ENCODE results near the gene WHRN. TPM values are rescaled to one million over a fixed set of nuclear protein-coding genes. Genes with fewer than 3 reads are reported as not detected.

The WHRN gene
- total RNA-seq, 1 donor from 2014 or later: 2.9 TPM

- DNase-seq (ENCODE audit: low spot score): no peak
- Mint-ChIP-seq H3K4me1 (ENCODE audit: low read depth) (no peaks in the 10 kb centered on the region), H3K27ac (no peak overlapping the region), H3K9me3 (no peaks in the 10 kb centered on the region), H3K4me3 (ENCODE audit: low read depth) (no peak overlapping the region), H3K27me3 (ENCODE audit: low read depth) (no peaks in the 10 kb centered on the region), H3K36me3 (ENCODE audit: low read depth) (no peaks in the 10 kb centered on the region)
- intact Hi-C loops (cut with micrococcal nuclease): no loop called here
Measured at GRCh38 chr9:114470121-114470520, 35.2 kb downstream of the WHRN start.

GRCh38 chr9:114469091-114469853 lies 36.0 kb downstream of the WHRN start:
- H3K27ac Mint-ChIP-seq: no peak overlapping the region
- H3K27me3 Mint-ChIP-seq (ENCODE audit: low read depth): no peaks in the 10 kb centered on the region
- no peak for DNase-seq (ENCODE audit: low spot score)
- no peaks in the 10 kb centered on the region for H3K9me3 Mint-ChIP-seq
- intact Hi-C loops (cut with micrococcal nuclease): no loop called here
- H3K4me3 Mint-ChIP-seq (ENCODE audit: low read depth): no peak overlapping the region
- no peaks in the 10 kb centered on the region for H3K4me1 Mint-ChIP-seq (ENCODE audit: low read depth)
- H3K36me3 Mint-ChIP-seq (ENCODE audit: low read depth): no peaks in the 10 kb centered on the region

DNA sequence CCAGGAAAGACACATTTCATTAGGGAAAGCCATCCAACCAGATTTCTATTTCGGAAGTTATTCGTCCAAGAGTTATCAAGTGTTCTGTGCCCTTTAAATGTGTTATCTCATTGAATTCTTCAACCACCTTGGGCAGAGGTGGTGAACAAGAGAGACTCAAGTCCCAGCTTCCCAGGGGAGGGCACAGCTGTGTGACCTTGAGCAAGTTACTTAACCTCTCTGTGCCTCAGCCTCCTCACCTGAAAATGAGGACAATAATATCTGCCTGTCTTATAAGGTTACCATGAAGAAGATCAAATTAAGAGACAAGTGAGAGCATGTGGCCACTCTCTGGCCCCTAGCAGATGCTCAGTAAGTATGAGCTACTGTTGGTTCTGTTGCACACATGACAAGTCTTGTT lies 37.4 kb downstream of the WHRN start:
- Mint-ChIP-seq H3K9me3 (no peaks in the 10 kb centered on the region), H3K36me3 (ENCODE audit: low read depth) (no peaks in the 10 kb centered on the region), H3K27me3 (ENCODE audit: low read depth) (no peaks in the 10 kb centered on the region), H3K4me3 (ENCODE audit: low read depth) (no peak overlapping the region), H3K4me1 (ENCODE audit: low read depth) (no peaks in the 10 kb centered on the region), H3K27ac (no peak overlapping the region)
- intact Hi-C loops (cut with micrococcal nuclease): no loop called here
- DNase-seq (ENCODE audit: low spot score): no peak

- intact Hi-C loops (cut with micrococcal nuclease): no loop called here
- no peaks in the 10 kb centered on the region for H3K9me3 Mint-ChIP-seq
- H3K27ac Mint-ChIP-seq: no peak overlapping the region
- DNase-seq (ENCODE audit: low spot score): no peak
- no peaks in the 10 kb centered on the region for H3K36me3 Mint-ChIP-seq (ENCODE audit: low read depth)
- no peaks in the 10 kb centered on the region for H3K27me3 Mint-ChIP-seq (ENCODE audit: low read depth)
- no peaks in the 10 kb centered on the region for H3K4me1 Mint-ChIP-seq (ENCODE audit: low read depth)
- no peak overlapping the region for H3K4me3 Mint-ChIP-seq (ENCODE audit: low read depth)
Measured at GRCh38 chr9:114467226-114467750, 38.0 kb downstream of the WHRN start.

- Mint-ChIP-seq H3K27me3 (ENCODE audit: low read depth) (no peaks in the 10 kb centered on the region), H3K27ac (no peak overlapping the region), H3K9me3 (no peaks in the 10 kb centered on the region), H3K36me3 (ENCODE audit: low read depth) (no peaks in the 10 kb centered on the region), H3K4me3 (ENCODE audit: low read depth) (no peak overlapping the region), H3K4me1 (ENCODE audit: low read depth) (no peaks in the 10 kb centered on the region)
- DNase-seq (ENCODE audit: low spot score): no peak
- intact Hi-C loops (cut with micrococcal nuclease): no loop called here
Measured at GRCh38 chr9:114465906-114466900, 39.1 kb downstream of the WHRN start.

DNA sequence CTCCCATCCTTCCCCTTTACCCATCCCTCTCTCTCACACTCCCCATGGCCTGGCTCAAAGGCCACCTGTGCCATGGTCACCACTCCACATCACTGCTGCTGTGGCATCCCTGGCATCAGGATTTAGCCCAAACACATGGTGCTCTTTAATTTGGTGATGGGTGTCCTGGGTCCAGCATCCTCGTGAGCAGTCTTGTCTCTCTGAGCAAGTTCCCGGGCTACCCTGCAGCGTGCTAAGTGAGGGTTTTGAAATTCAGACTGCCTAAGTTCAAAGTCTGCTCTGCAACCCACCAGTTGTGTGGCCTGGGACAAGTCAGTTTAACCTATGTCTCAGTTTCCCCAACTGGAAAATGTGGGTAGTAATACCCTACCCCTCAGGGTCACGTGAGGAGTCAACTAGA lies 39.9 kb downstream of the WHRN start:
- Mint-ChIP-seq H3K4me1 (ENCODE audit: low read depth) (no peaks in the 10 kb centered on the region), H3K27me3 (ENCODE audit: low read depth) (no peaks in the 10 kb centered on the region), H3K27ac (no peak overlapping the region), H3K4me3 (ENCODE audit: low read depth) (no peak overlapping the region), H3K36me3 (ENCODE audit: low read depth) (no peaks in the 10 kb centered on the region), H3K9me3 (no peaks in the 10 kb centered on the region)
- no peak for DNase-seq (ENCODE audit: low spot score)
- intact Hi-C loops (cut with micrococcal nuclease): no loop called here

- no peaks in the 10 kb centered on the region for H3K36me3 Mint-ChIP-seq (ENCODE audit: low read depth)
- H3K27me3 Mint-ChIP-seq (ENCODE audit: low read depth): peaks cover 3% of the 10 kb centered on the region
- H3K27ac Mint-ChIP-seq: no peak overlapping the region
- intact Hi-C loops (cut with micrococcal nuclease): no loop called here
- H3K9me3 Mint-ChIP-seq: no peaks in the 10 kb centered on the region
- no peak overlapping the region for H3K4me3 Mint-ChIP-seq (ENCODE audit: low read depth)
- no peak for DNase-seq (ENCODE audit: low spot score)
- no peaks in the 10 kb centered on the region for H3K4me1 Mint-ChIP-seq (ENCODE audit: low read depth)
Measured at GRCh38 chr9:114464281-114465051, 40.8 kb downstream of the WHRN start.

DNA sequence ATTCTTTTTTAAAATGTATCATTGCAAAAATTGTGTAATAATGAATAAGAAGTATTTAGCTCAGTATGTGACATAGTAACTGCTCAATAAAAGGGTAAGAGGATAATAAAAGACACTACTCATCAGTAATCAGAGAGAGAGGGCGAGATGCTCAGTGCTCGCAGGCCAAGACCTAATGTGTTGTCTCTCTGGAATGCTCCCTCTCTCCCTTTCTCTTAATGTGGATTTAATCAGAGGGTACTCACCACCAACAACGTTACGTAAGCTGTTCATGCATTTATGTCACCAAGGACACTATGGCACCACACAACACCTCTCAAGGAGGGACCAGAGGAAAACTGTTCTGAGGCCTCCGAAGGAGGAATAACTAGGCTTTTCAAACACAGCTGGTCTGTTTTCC lies 42.5 kb downstream of the WHRN start:
- Mint-ChIP-seq H3K9me3 (no peaks in the 10 kb centered on the region), H3K36me3 (ENCODE audit: low read depth) (no peaks in the 10 kb centered on the region), H3K4me3 (ENCODE audit: low read depth) (no peak overlapping the region), H3K27ac (no peak overlapping the region), H3K27me3 (ENCODE audit: low read depth) (peaks cover 3% of the 10 kb centered on the region), H3K4me1 (ENCODE audit: low read depth) (no peaks in the 10 kb centered on the region)
- no peak for DNase-seq (ENCODE audit: low spot score)
- intact Hi-C loops (cut with micrococcal nuclease): no loop called here

- DNase-seq (ENCODE audit: low spot score): no peak
- no peaks in the 10 kb centered on the region for H3K36me3 Mint-ChIP-seq (ENCODE audit: low read depth)
- H3K4me1 Mint-ChIP-seq (ENCODE audit: low read depth): no peaks in the 10 kb centered on the region
- no peak overlapping the region for H3K27ac Mint-ChIP-seq
- peaks cover 3% of the 10 kb centered on the region for H3K27me3 Mint-ChIP-seq (ENCODE audit: low read depth)
- intact Hi-C loops (cut with micrococcal nuclease): no loop called here
- H3K9me3 Mint-ChIP-seq: no peaks in the 10 kb centered on the region
- H3K4me3 Mint-ChIP-seq (ENCODE audit: low read depth): no peak overlapping the region
Measured at GRCh38 chr9:114461468-114461867, 43.8 kb downstream of the WHRN start.

DNA sequence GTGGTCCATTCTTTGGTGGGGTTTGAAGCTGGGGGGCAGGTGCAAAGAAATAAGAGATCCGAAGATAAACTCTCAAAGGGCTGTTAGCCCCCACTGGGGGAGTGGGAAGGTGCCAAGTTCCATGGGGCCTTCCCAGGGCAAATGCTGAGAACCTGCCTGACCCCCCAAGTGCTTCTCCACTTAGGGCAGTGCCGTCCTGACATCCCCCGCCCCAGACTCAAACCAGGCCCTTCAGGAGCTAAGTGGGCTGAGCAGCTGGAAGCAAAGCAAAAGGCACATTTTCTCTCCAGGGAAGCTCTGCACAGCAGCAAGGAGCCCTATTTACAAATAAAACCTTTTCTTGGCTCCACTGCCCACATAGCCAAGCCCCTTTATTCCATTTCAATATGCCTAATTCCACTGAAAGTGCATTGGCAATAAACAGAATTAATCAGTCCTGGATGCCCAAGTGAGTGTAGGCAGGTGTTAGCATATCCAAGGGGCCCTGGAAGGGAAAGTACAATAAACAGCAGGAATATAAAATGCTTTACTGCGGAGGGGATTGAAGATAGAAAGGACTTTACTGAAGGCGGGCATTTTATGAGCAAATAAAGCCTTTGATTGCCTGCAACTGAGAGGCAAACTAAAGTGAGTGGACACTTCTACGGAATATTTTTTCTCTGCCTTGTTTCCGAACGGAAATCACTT lies 44.6 kb downstream of the WHRN start:
- DNase-seq (ENCODE audit: low spot score): no peak
- no peaks in the 10 kb centered on the region for H3K36me3 Mint-ChIP-seq (ENCODE audit: low read depth)
- no peaks in the 10 kb centered on the region for H3K9me3 Mint-ChIP-seq
- H3K27ac Mint-ChIP-seq: no peak overlapping the region
- intact Hi-C loops (cut with micrococcal nuclease): no loop called here
- H3K4me3 Mint-ChIP-seq (ENCODE audit: low read depth): no peak overlapping the region
- peaks cover 9% of the 10 kb centered on the region for H3K27me3 Mint-ChIP-seq (ENCODE audit: low read depth)
- no peaks in the 10 kb centered on the region for H3K4me1 Mint-ChIP-seq (ENCODE audit: low read depth)

DNA sequence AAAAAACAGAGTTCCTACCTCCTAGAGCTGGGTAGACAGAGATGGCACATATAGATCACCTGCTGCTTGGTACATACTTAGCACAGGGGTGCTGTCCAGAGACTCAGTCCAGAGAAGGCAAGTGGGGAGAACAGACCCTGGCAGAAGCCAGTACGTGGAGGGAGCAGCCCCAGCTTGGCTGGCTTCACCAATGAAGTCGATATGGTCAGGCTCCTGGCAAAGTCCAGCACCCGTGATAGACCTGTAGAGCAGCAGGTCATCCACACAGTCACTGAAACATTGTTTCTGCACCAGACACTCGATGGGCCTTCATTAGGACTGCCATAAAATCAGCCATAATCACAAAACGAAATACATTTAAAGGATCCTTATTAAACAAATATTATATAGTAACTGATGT lies 45.8 kb downstream of the WHRN start:
- H3K4me3 Mint-ChIP-seq (ENCODE audit: low read depth): no peak overlapping the region
- intact Hi-C loops (cut with micrococcal nuclease): no loop called here
- no peaks in the 10 kb centered on the region for H3K9me3 Mint-ChIP-seq
- no peaks in the 10 kb centered on the region for H3K36me3 Mint-ChIP-seq (ENCODE audit: low read depth)
- H3K27me3 Mint-ChIP-seq (ENCODE audit: low read depth): peaks cover 12% of the 10 kb centered on the region
- no peak overlapping the region for H3K27ac Mint-ChIP-seq
- no peak for DNase-seq (ENCODE audit: low spot score)
- H3K4me1 Mint-ChIP-seq (ENCODE audit: low read depth): no peaks in the 10 kb centered on the region

GRCh38 chr9:114456929-114457328 lies 48.3 kb downstream of the WHRN start:
- Mint-ChIP-seq H3K27ac (no peak overlapping the region), H3K4me1 (ENCODE audit: low read depth) (peaks cover 8% of the 10 kb centered on the region), H3K4me3 (ENCODE audit: low read depth) (no peak overlapping the region), H3K27me3 (ENCODE audit: low read depth) (peaks cover 17% of the 10 kb centered on the region), H3K9me3 (no peaks in the 10 kb centered on the region), H3K36me3 (ENCODE audit: low read depth) (no peaks in the 10 kb centered on the region)
- intact Hi-C loops (cut with micrococcal nuclease): no loop called here
- no peak for DNase-seq (ENCODE audit: low spot score)

All from activated T-helper 2 cell treated with anti-CD3 and anti-CD28 coated beads, Interferon-gamma antibody, Interleukin-2, Interleukin-4, amounts not matched to agents 10 μg/mL and 5 μg/mL and 100 μg/mL, durations not matched to agents 14 hours and 24 hours and 36 hours (primary cell).